Stimulated activated CD4-positive, alpha-beta T cell treated with anti-CD3 and anti-CD28 coated beads, Interleukin-15, amount 100 ng/mL, for 1 hour (primary cell): ENCODE measurements around the gene KCNH2.
"Not testable (repeated sequence)": the region's sequence is repeated elsewhere in the genome, so short reads cannot be mapped to it uniquely, and the experiment has no call there.

Experiments used
- DNase-seq, 2 donors: peaks; one replicate each; pipeline ENCODE4 v3.0.0-alpha.2; 2020; ENCODE audit warnings: low read depth in 1 of 2, low spot score in 1 of 2

The KCNH2 gene

GRCh38 chr7:150978126-150978789 is at the start of gene KCNH2:
TSS of gene KCNH2 (minus strand) at chr7:150978321. CDS start at chr7:150977913, 408 bp downstream.
- no peak for DNase-seq

GRCh38 chr7:151027728-151028130 is 49.6 kb upstream of the KCNH2 start:
- not testable (repeated sequence) for DNase-seq

- not testable (repeated sequence) for DNase-seq
These were observed 48.9 kb upstream of the KCNH2 start for GRCh38 chr7:151026771-151027727.

- no peak for DNase-seq
These were observed 48.0 kb upstream of the KCNH2 start for GRCh38 chr7:151025924-151026671.

GRCh38 chr7:151024435-151025056 is 46.4 kb upstream of the KCNH2 start, which contains the start of gene ATG9B:
TSS of gene ATG9B (minus strand) at chr7:151024494. CDS start at chr7:151024423, 71 bp downstream.
- DNase-seq: no peak

- DNase-seq: no peak
These were observed 45.1 kb upstream of the KCNH2 start for GRCh38 chr7:151023232-151023631.

- DNase-seq: no peak
These were observed 42.1 kb upstream of the KCNH2 start for GRCh38 chr7:151020231-151020630.

GRCh38 chr7:151019130-151019447 is 41.0 kb upstream of the KCNH2 start:
- DNase-seq: no peak

- DNase-seq: peak in 1 of 2 donors; percentile 34
These were observed 40.5 kb upstream of the KCNH2 start for GRCh38 chr7:151018421-151019129.

- DNase-seq: peak; percentile 63 to 81
These were observed 39.9 kb upstream of the KCNH2 start for GRCh38 chr7:151017953-151018420.

GRCh38 chr7:151017370-151017952 is 39.3 kb upstream of the KCNH2 start:
- no peak for DNase-seq

GRCh38 chr7:151016942-151017341 is 38.8 kb upstream of the KCNH2 start:
- no peak for DNase-seq

- no peak for DNase-seq
These were observed 38.4 kb upstream of the KCNH2 start for GRCh38 chr7:151016505-151016904.

- no peak for DNase-seq
These were observed 37.8 kb upstream of the KCNH2 start for GRCh38 chr7:151015967-151016366.

GRCh38 chr7:151014950-151015349 is 36.8 kb upstream of the KCNH2 start:
- DNase-seq: no peak

- DNase-seq: peak; percentile 62 to 74
These were observed 35.8 kb upstream of the KCNH2 start for GRCh38 chr7:151013733-151014497.

GRCh38 chr7:151013356-151013732 is 35.2 kb upstream of the KCNH2 start:
- DNase-seq: no peak

- no peak for DNase-seq
These were observed 34.8 kb upstream of the KCNH2 start for GRCh38 chr7:151012911-151013347.

- no peak for DNase-seq
These were observed 34.0 kb upstream of the KCNH2 start for GRCh38 chr7:151012031-151012692.
